Measurements from ENCODE around the gene TAF11L14.
"Not testable (repeated sequence)": the region's sequence is repeated elsewhere in the genome, so short reads cannot be mapped to it uniquely, and the experiment has no call there.

The TAF11L14 gene

GRCh38 chr5:17634160-17634559 lies at the start of gene TAF11L14:
Gene TAF11L14, plus strand, starts transcription at chr5:17634460.
- no peak for DNase-seq

- DNase-seq: not testable (repeated sequence)
Measured at GRCh38 chr5:17585658-17586057, 48.6 kb upstream of the TAF11L14 start, which contains the start of gene TAF11L7. Gene TAF11L7, minus strand, starts transcription at chr5:17585758.

GRCh38 chr5:17590860-17591259 lies 43.4 kb upstream of the TAF11L14 start, which contains the start of gene TAF11L8:
Gene TAF11L8, minus strand, starts transcription at chr5:17590960.
- not testable (repeated sequence) for DNase-seq

- DNase-seq: not testable (repeated sequence)
Measured at GRCh38 chr5:17594255-17594654, 40.0 kb upstream of the TAF11L14 start, which contains the start of gene TAF11L9. Gene TAF11L9, minus strand, starts transcription at chr5:17594394.

- DNase-seq: not testable (repeated sequence)
Measured at GRCh38 chr5:17597728-17598127, 36.5 kb upstream of the TAF11L14 start, which contains the start of gene TAF11L10. Gene TAF11L10, minus strand, starts transcription at chr5:17597828.

GRCh38 chr5:17603880-17604279 lies 30.4 kb upstream of the TAF11L14 start, which contains the start of gene TAF11L11:
Gene TAF11L11, plus strand, starts transcription at chr5:17604183.
- not testable (repeated sequence) for DNase-seq

GRCh38 chr5:17604951-17605350 lies 29.3 kb upstream of the TAF11L14 start:
- no peak for DNase-seq

GRCh38 chr5:17607461-17607860 lies 26.8 kb upstream of the TAF11L14 start:
- DNase-seq: not testable (repeated sequence)

GRCh38 chr5:17610092-17610491 lies 24.2 kb upstream of the TAF11L14 start, which contains the start of gene TAF11L12:
Gene TAF11L12, plus strand, starts transcription at chr5:17610392.
- not testable (repeated sequence) for DNase-seq

- DNase-seq: no peak
Measured at GRCh38 chr5:17614872-17615605, 19.2 kb upstream of the TAF11L14 start.

GRCh38 chr5:17619354-17619753 lies 14.9 kb upstream of the TAF11L14 start:
- no peak for DNase-seq

GRCh38 chr5:17620627-17621026 lies 13.6 kb upstream of the TAF11L14 start:
- DNase-seq: no peak

- no peak for DNase-seq
Measured at GRCh38 chr5:17625686-17626085, 8.6 kb upstream of the TAF11L14 start.

- DNase-seq: not testable (repeated sequence)
Measured at GRCh38 chr5:17631788-17632187, 2.5 kb upstream of the TAF11L14 start, which contains the start of gene TAF11L13. Gene TAF11L13, plus strand, starts transcription at chr5:17632088.

- not testable (repeated sequence) for DNase-seq
Measured at GRCh38 chr5:17649232-17649631, 15.0 kb downstream of the TAF11L14 start.

- not testable (repeated sequence) for DNase-seq
Measured at GRCh38 chr5:17655201-17655759, 21.0 kb downstream of the TAF11L14 start.

GRCh38 chr5:17655921-17656320 lies 21.7 kb downstream of the TAF11L14 start:
- no peak for DNase-seq

- no peak for DNase-seq
Measured at GRCh38 chr5:17663182-17663581, 28.9 kb downstream of the TAF11L14 start.

- DNase-seq: no peak
Measured at GRCh38 chr5:17665836-17666235, 31.6 kb downstream of the TAF11L14 start.

GRCh38 chr5:17666726-17667235 lies 32.5 kb downstream of the TAF11L14 start:
- DNase-seq: no peak

- DNase-seq: no peak
Measured at GRCh38 chr5:17670353-17670752, 36.1 kb downstream of the TAF11L14 start.

- DNase-seq: no peak
Measured at GRCh38 chr5:17678751-17679324, 44.6 kb downstream of the TAF11L14 start.

- DNase-seq: no peak
Measured at GRCh38 chr5:17679597-17680203, 45.4 kb downstream of the TAF11L14 start.

All from stimulated activated CD4-positive, alpha-beta T cell treated with anti-CD3 and anti-CD28 coated beads, Interleukin-1b, Interleukin-23, amount 100 ng/mL, for 48 hours (primary cell).